ENCODE results near the gene IL12B. TPM values are rescaled to one million over a fixed set of nuclear protein-coding genes. Genes with fewer than 3 reads are reported as not detected.

The IL12B gene
- total and polyA plus RNA-seq, 2 of the 4 experiments (the other 2 are of a cell fraction) = 0.03 TPM; not detected in 1

- POLR2A ChIA-PET (ENCODE audit: unreplicated experiment) = no interaction called here
Observed at GRCh38 chr5:159303286-159303685, 27.0 kb downstream of the IL12B start.

More at GRCh38 chr5:159303286-159303685, 27.0 kb downstream of the IL12B start:
- Histone ChIP-seq H4K91ac (ENCODE audit: insufficient read depth, low read depth, low read length) (no peak overlapping the region), H4K8ac (ENCODE audit: low read depth in 2 of 2, low read length in 2 of 2) (no peak overlapping the region), H3K4me2 (ENCODE audit: low read depth, low read length) (no peak overlapping the region), H2AK5ac (ENCODE audit: low read depth, low read length) (no peak overlapping the region), H3K4me1 (ENCODE audit: control insufficient read depth, insufficient read depth, low read length) (peaks cover 2% of the 10 kb centered on the region; the same call in 1 of the 2 replicates), H2BK15ac (ENCODE audit: low read depth, low read length) (no peak overlapping the region), H3K14ac (replicated peaks; ENCODE audit: low read depth, low read length) (no peak overlapping the region), H3K56ac (ENCODE audit: extremely low read depth, insufficient read depth, low read length) (no peak overlapping the region), H3K27ac (ENCODE audit: insufficient read depth, low read length) (no peak overlapping the region), H3K23ac (ENCODE audit: low read depth, low read length) (no peak overlapping the region), H2AK9ac (replicated peaks; ENCODE audit: low read depth, low read length, poor library complexity) (no peak overlapping the region), H3K36me3 (ENCODE audit: control insufficient read depth, insufficient read depth, low read length) (no peaks in the 10 kb centered on the region), H3K4me3 (ENCODE audit: insufficient read depth, low read depth, low read length) (no peak overlapping the region), H3K9me3 (ENCODE audit: control insufficient read depth, insufficient read depth, low read length) (peaks cover 14% of the 10 kb centered on the region), H2AFZ (replicated peaks; ENCODE audit: low read length, poor library complexity) (no peak overlapping the region), H2BK120ac (ENCODE audit: low read depth, low read length) (no peak overlapping the region), H3K18ac (ENCODE audit: low read depth, low read length) (no peak overlapping the region), H3K27me3 (ENCODE audit: control insufficient read depth, insufficient read depth, low read length) (peaks cover 8% of the 10 kb centered on the region), H3K9me1 (ENCODE audit: insufficient read depth, low read length) (no peaks in the 10 kb centered on the region), H4K20me1 (ENCODE audit: insufficient read depth, low read length) (no peaks in the 10 kb centered on the region), H3K79me1 (ENCODE audit: low read depth in 1 of 2, low read length in 2 of 2) (no peaks in the 10 kb centered on the region), H2BK20ac (ENCODE audit: low read depth, low read length) (no peak overlapping the region), H2BK5ac (ENCODE audit: low read depth, low read length, poor library complexity, severe bottlenecking) (no peak overlapping the region), H4K5ac (ENCODE audit: low read depth, low read length) (no peak overlapping the region), H3K9ac (ENCODE audit: low read depth, low read length) (no peak overlapping the region), H3K4ac (ENCODE audit: low read depth, low read length) (no peak overlapping the region)
- ATAC-seq (ENCODE audit: low read depth) (no peak), DNase-seq (no peak)
- dilution Hi-C loops (cut with HindIII; ENCODE audit: low sequenced_read_pairs, unreplicated experiment) (no loop called here), intact Hi-C loops (cut with micrococcal nuclease) (no loop called here), in situ Hi-C loops (cut with MboI; ENCODE audit: low sequenced_read_pairs) (no loop called here)
- TF ChIP-seq CTCF (conservative IDR thresholded peaks at IDR 0.05; ENCODE audit: low read depth, low read length) = no peak
- no peak for TF ChIP-seq USF2 (IDR thresholded peaks at IDR 0.05; ENCODE audit: low read depth, low read length)
- no peak for TF ChIP-seq BHLHE40 (IDR thresholded peaks at IDR 0.05; ENCODE audit: low read depth, low read length)
- TF ChIP-seq RAD21 (IDR thresholded peaks at IDR 0.05; ENCODE audit: low read length) = no peak
- TF ChIP-seq NFE2L2 (IDR thresholded peaks at IDR 0.05; ENCODE audit: low read depth, low read length) = no peak
- no peak for TF ChIP-seq ELK1 (IDR thresholded peaks at IDR 0.05; ENCODE audit: borderline replicate concordance, low read depth, low read length)
- no peak for TF ChIP-seq RCOR1 (IDR thresholded peaks at IDR 0.05; ENCODE audit: insufficient replicate concordance, low read length)
- TF ChIP-seq FOS (IDR thresholded peaks at IDR 0.05; ENCODE audit: low read depth, low read length) = no peak
- 83% methylated on average over 3 of the region's 4 CpGs; no CpG with 5 or more reads in 1 of the 2 experiments for WGBS, 2 experiments (ENCODE audit: extremely low coverage in 2 of 2, insufficient read length in 1 of 2)
- BruUV-seq (replicated peaks) = no TSS peak
- CTCF ChIA-PET = no interaction called here

Measured in IMR-90 (cell line).